Smooth muscle cell (in vitro differentiated cells): ENCODE measurements around the gene KCNQ2. TPM values are rescaled to one million over a fixed set of nuclear protein-coding genes. Genes with fewer than 3 reads are reported as not detected.

Experiments
- DNase-seq: peaks from one replicate; lab custom pipeline; 2025; ENCODE audit not compliant: unreplicated experiment; lab: John Stamatoyannopoulos, UW
- H2AFZ ChIP-seq: fragments of 200-600 bp; sonication (generic); 2 replicates; pipeline ENCODE4 v1.6.0; 2016; ENCODE audit warnings: antibody characterized with exemption, low read depth, mild to moderate bottlenecking
- H3F3A ChIP-seq: fragments of 200-600 bp; sonication (generic); 2 replicates; pipeline ENCODE4 v1.6.0; 2017; ENCODE audit warnings: antibody characterized with exemption, low read depth
- H3K27ac ChIP-seq: fragments of 200-600 bp; sonication (generic); 2 replicates; pipeline ENCODE4 v1.5.1; 2016; ENCODE audit warnings: low read depth, mild to moderate bottlenecking
- H3K27me3 ChIP-seq: fragments of 200-600 bp; sonication (generic); 2 replicates; pipeline ENCODE4 v1.6.1; 2016; ENCODE audit warnings: low read depth, mild to moderate bottlenecking
- H3K36me3 ChIP-seq: fragments of 200-600 bp; sonication (generic); 2 replicates; pipeline ENCODE4 v1.5.1; 2016; ENCODE audit warnings: low read depth
- H3K4me1 ChIP-seq: fragments of 200-600 bp; sonication (generic); 2 replicates; pipeline ENCODE4 v1.5.1; 2016; ENCODE audit warnings: low read depth
- H3K4me2 ChIP-seq: fragments of 200-600 bp; sonication (generic); 2 replicates; pipeline ENCODE4 v1.6.0; 2016; ENCODE audit warnings: mild to moderate bottlenecking
- H3K4me3 ChIP-seq: fragments of 200-600 bp; sonication (generic); 2 replicates; pipeline ENCODE4 v1.5.1; 2016; ENCODE audit warnings: mild to moderate bottlenecking
- H3K79me2 ChIP-seq: fragments of 200-600 bp; sonication (generic); 2 replicates; pipeline ENCODE4 v1.6.0; 2016; ENCODE audit warnings: low read depth, mild to moderate bottlenecking
- H3K9ac ChIP-seq: fragments of 200-600 bp; sonication (generic); 2 replicates; pipeline ENCODE4 v1.6.0; 2016; ENCODE audit warnings: low read depth
- H3K9me3 ChIP-seq: fragments of 200-600 bp; sonication (generic); replicated peaks from 2 replicates; pipeline ENCODE4 v1.5.1; 2016; ENCODE audit warnings: low read depth
- H4K20me1 ChIP-seq: fragments of 200-600 bp; sonication (generic); 2 replicates; pipeline ENCODE4 v1.6.0; 2016; ENCODE audit warnings: low read depth
- WGBS: methylation state at CpG from one replicate; pipeline ENCODE4 v1.1.7; 2016; ENCODE audit warnings: low lambda C conversion rate; 5-methylcytosine and 5-hydroxymethylcytosine counted together
- polyA plus RNA-seq: library from polyadenylated mRNA; unstranded; fragments of >200 nt; fragmentation: Nextera tagmentation; extraction: Ambion mirVana; gene quantifications from 2 replicates; pipeline ENCODE4 v1.2.1, GENCODE V29; 2016
- total RNA-seq: library from RNA; depleted of rRNA; stranded (reverse); fragments of >200 nt; gene quantifications from 2 replicates; pipeline ENCODE4 v1.2.3, GENCODE V29; 2014
- TF ChIP-seq, protein P1 (sequence below): fragments of 200-600 bp; sonication (generic); IDR thresholded peaks from 2 replicates; pipeline ENCODE4 v1.5.1; 2017; ENCODE audit warnings: borderline replicate concordance, mild to moderate bottlenecking, antibody characterized with exemption; ENCODE audit not compliant: insufficient read depth, poor library complexity, severe bottlenecking

Gene KCNQ2
- total and polyA plus RNA-seq, 2 experiments from 2014 or later = 5.1 to 5.7 TPM

DNA sequence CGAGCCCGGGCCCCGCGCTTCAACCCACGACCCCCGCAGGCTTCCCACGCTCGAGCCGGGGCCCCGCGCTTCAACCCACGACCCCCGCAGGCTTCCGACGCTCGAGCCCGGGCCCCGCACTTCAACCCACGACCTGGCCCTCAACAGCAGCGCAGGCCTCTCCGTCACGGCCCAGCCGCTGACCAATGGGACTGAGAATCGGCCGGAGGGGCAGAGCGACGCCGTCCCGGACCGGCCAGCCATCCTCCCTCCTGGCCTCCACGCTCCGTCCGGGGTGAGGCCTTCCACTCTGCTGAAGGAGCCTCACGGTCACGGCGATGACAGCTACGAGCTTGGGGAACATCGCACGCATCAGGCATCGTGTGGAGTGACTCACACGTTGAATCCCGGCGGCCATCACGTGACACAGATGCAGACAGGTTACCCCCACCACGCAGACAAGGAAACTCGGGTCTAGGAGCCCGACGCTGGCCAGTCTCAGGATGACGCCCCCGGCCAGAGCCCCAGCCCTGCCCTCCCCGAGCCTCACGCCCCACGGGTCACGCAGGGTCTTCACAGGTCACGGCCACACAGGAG is 6.1 kb downstream of the KCNQ2 start:
- Histone ChIP-seq H3K4me1 (no peaks in the 10 kb centered on the region), H3K79me2 (no peaks in the 10 kb centered on the region), H3K4me2 (no peak overlapping the region), H3K27me3 (peaks cover 18% of the 10 kb centered on the region), H3F3A (no peaks in the 10 kb centered on the region), H3K9me3 (no peaks in the 10 kb centered on the region), H3K9ac (no peak overlapping the region), H4K20me1 (no peaks in the 10 kb centered on the region), H3K27ac (no peak overlapping the region), H3K4me3 (no peak overlapping the region), H3K36me3 (no peaks in the 10 kb centered on the region), H2AFZ (no peak overlapping the region)
- TF ChIP-seq, protein P1, sequence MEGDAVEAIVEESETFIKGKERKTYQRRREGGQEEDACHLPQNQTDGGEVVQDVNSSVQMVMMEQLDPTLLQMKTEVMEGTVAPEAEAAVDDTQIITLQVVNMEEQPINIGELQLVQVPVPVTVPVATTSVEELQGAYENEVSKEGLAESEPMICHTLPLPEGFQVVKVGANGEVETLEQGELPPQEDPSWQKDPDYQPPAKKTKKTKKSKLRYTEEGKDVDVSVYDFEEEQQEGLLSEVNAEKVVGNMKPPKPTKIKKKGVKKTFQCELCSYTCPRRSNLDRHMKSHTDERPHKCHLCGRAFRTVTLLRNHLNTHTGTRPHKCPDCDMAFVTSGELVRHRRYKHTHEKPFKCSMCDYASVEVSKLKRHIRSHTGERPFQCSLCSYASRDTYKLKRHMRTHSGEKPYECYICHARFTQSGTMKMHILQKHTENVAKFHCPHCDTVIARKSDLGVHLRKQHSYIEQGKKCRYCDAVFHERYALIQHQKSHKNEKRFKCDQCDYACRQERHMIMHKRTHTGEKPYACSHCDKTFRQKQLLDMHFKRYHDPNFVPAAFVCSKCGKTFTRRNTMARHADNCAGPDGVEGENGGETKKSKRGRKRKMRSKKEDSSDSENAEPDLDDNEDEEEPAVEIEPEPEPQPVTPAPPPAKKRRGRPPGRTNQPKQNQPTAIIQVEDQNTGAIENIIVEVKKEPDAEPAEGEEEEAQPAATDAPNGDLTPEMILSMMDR = no peak
- 91% methylated on average over 39 of the region's 55 CpGs for WGBS
- DNase-seq = no peak

DNA sequence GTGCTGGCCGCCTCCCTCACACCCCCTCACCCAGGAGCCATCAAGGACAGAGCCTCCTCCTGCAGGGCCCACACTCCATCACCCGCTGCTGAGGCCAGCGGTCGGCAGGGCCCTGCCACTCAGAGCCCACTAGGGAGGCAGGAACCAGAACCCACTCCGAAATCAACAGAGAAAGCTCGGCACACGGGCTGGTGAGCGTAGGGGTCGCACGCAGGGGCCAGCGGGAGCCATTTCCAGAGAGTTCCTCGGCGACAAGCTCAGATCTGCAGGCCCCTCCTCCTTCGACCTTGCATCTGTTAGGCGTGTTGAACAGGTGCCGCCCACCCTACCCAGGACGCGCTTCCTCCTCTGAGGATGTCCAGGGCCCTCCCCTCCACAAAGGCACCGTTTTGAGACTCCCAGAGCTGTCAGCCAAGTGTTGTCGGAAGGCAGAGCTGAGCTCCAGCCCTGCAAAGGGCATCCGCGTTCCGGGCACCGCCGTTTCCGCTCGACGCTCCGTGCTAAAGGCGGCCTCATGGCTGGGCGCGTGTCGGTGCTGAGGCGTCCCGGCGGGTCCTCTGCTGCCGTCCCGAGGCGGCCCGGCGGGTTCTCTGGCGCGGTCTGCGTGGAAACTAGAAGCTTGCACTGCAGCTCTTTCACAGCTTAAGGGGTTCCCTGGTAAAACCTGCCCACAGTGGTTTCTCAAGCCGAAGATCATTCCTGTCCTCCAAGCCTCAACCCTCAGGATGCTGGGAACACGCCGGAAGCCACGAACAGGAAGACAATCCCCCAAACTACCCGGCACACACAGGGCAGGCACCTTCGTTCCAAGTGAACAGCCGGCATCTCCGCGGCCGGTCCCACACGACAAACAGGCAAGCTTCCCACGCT is 6.8 kb downstream of the KCNQ2 start:
- Histone ChIP-seq H3K27ac (no peak overlapping the region), H3K79me2 (no peaks in the 10 kb centered on the region), H3F3A (no peaks in the 10 kb centered on the region), H3K27me3 (peaks cover 10% of the 10 kb centered on the region), H3K4me2 (no peak overlapping the region), H4K20me1 (no peaks in the 10 kb centered on the region), H3K36me3 (no peaks in the 10 kb centered on the region), H3K4me3 (no peak overlapping the region), H2AFZ (no peak overlapping the region), H3K4me1 (no peaks in the 10 kb centered on the region), H3K9ac (no peak overlapping the region), H3K9me3 (no peaks in the 10 kb centered on the region)
- 87% methylated on average over 48 of the region's 56 CpGs for WGBS
- DNase-seq = no peak
- TF ChIP-seq, protein P1 = no peak

DNA sequence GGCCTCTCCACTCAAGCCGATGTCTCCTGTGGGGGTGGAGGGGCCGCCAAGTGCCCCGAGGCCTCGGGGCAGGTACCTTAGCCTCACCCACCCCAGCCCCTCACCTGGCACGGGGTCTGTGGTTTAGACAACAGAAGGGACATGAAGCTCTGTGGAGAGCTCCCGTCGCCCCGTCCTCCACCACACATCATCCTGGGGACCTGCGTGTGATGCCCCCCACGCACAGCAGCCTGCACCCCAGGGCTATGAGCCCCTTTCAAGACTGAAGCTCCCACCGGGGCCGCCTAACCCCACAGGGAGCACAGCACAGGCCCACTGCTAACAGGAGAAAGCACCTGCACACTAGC is 8.2 kb downstream of the KCNQ2 start:
- Histone ChIP-seq H3K9ac (no peak overlapping the region), H3K4me2 (no peak overlapping the region), H3K27me3 (no peaks in the 10 kb centered on the region), H2AFZ (no peak overlapping the region), H3K79me2 (no peaks in the 10 kb centered on the region), H3K4me3 (no peak overlapping the region), H4K20me1 (no peaks in the 10 kb centered on the region), H3K9me3 (no peaks in the 10 kb centered on the region), H3K36me3 (no peaks in the 10 kb centered on the region), H3K27ac (no peak overlapping the region), H3F3A (no peaks in the 10 kb centered on the region), H3K4me1 (no peaks in the 10 kb centered on the region)
- TF ChIP-seq, protein P1 = no peak
- DNase-seq = no peak
- 91% methylated on average over 6 of the region's 12 CpGs for WGBS
